Anterior cingulate cortex (tissue), 58 donors: Measurements from ENCODE around the gene PYY.
A peak's percentile ranks its signal among the peaks of the same experiment; 100 is the strongest.
"Not testable (repeated sequence)": the region's sequence is repeated elsewhere in the genome, so short reads cannot be mapped to it uniquely, and the experiment has no call there.

Source experiments
- DNase-seq, 58 donors: peaks; one replicate each; lab custom pipeline; 2025; lab: John Stamatoyannopoulos, UW

The PYY gene

DNA sequence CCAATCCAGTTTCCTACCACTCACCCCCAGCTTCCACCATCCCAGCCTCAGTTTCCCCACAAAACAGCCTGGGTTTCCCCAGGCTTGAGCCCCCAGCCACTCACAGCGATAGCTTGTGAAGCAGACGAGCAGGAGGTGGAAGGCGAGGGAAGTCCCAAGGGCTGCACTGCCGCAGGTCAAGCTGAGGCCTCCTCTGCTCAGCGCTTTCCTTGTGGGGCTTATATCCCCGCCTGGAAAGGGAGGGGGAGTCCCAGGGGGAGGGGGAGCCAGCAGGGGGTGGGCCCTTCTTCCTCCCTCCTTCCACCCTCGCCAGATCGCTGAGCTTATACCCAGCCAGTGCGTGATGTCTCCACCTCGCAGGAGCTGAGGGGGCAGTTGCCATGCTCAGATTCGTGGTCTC is at the start of gene PYY:
Gene PYY, minus strand, starts transcription at position 195 of the 400 bp plus-strand sequence. CDS start 457 bp downstream, outside the sequence.
- DNase-seq = no peak

DNA sequence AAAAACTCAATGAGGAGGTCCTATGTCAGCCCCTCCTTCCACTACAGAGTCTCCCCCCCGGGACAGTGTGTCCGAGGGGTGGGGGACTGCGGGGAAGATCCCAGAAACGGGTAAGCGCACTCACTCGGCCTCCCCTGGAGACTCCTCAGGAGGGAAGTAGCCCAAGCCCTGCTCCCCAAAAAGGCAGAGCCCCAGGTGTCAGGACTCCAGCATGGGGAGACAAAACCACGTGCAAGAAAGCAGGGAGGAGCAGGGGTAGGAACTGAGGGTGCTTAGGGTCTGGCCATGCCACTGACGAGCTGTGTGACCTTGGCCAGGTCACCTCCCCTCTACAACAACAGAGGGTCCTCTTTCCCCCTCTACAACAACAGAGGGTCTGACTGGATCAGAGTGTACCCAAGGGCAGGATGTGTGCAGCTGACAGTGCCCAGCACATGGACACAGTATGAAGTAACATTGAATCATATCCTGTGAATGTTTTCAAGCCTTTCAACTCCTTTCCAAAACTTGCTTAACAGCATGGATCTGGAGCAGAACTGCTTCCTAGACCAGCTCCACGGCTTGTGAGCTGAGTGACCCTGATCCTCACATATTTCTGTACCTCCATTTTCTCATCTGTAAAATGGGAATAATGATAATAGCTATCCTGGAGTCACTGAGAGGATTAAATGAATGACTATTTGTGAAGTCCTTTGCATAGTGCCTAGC is 48.6 kb upstream of the PYY start:
- no peak for DNase-seq

DNA sequence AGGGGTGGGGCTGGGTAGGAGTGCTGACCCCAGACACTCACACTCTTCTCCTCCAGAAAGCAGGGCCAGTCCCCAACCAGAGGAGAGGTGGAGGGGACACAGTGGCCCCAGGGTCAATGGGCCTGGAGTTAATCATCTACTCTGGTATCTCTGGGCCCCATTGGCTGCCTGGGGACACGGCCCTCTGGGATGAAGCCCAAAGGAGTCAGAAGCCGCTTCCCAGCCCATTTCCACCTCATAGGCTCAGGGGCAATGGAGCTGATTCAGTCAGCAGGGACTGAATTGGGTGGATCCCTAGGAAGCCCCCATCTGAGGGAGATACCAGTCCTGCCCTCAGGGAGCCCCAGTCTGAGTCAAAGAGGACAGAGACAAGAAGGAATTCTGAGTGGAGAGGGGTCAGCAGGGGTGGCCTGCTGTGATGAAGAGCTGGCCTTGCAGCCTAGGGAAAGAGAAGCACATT is 47.8 kb upstream of the PYY start:
- DNase-seq = no peak

DNA sequence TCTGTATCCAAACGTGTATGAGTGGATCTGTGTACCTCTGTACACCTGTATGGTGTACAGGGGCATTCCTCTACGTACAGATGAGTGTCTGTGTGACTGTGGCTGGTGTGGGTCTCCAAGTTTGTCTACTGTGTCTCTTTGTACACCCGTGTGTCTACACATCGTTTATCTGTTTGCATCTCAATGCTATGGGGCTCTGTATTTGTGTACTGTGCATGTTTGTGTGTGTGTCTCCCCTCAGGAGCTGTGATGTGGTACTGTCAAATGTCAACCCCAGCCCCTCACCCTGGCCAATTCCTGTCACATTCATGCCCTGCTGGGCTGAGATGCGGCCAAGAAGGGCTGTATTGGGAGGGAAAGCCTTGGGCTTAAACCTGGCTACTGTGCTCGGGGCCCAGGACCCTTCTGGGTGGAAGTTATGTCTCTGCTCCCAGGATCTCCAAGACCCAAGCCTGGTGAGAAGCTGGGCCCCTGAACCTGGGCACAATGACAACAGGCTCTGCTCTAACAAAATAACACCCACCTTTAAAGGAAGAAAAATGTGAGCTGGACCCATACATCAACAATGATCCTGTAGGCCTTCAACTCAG is 47.2 kb upstream of the PYY start:
- DNase-seq = no peak

DNA sequence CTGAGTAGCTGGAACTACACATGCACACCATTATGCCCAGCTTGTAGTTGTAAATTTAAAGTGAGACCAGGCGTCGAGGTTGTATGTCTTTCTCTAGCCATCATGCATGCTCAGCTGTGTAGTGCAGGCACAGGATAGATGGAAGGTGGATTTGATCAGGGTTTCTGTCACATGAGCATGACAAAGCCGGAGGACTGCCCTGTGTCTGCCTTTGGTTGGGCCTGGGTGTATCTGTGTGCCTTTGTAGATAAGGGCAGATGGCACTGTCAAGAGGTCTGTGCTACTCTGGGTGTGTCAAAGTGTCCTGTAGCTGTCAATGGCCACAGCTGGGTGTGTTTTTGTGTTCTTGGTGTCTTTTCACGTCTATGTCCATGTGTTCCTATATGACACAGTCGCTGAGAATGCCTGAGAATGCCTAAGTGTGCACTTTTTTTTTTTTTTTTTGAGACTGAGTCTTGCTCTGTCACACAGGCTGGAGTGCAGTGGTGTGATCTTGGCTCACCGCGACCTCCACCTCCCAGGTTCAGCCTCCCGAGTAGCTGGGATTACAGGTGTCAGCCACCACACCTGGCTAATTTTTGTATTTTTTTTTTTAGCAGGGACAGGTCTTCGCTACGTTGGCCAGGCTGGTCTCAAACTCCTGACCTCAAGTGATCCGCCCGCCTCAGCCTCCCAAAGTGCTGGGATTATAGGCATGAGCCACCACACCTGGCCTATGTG is 46.6 kb upstream of the PYY start:
- no peak for DNase-seq

DNA sequence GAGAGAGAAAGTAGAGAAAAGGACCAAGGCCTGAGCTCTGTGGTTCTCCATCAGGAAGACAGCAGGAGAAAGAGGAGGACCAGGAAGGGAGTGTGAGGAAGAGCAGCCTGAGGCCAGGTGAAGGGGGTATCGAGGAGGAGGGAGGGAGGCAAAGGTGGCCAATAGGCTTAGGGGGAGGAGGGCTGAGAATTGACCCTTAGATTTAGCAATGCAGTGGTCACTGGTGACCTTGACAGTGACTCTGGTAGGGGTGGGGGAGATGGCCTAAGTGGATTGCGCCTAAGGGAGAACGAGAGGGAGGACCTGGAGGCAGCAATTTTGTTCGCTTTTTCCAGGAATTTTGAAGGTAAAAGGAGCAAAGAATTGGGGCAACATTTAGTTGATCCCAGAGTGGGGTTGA is 45.3 kb upstream of the PYY start:
- DNase-seq = no peak

DNA sequence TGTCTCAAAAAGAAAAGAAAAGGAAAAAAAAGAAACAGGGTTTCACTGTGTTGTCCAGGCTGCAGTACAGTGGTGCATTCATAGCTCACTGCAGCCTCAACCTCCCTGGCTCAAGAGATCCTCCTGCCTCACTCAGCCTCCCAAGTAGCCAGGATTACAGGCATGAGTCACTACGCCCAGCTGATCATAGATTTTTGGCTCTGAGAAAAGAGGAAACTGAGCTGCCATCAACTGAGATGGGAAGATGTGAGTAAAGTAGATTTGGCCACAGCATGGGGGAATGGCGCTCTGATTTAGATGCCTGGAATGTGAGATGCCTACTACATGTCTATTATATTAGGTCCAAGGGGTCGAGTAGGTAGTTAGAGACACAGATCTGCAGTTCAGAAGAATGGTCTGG is 44.8 kb upstream of the PYY start:
- no peak for DNase-seq

DNA sequence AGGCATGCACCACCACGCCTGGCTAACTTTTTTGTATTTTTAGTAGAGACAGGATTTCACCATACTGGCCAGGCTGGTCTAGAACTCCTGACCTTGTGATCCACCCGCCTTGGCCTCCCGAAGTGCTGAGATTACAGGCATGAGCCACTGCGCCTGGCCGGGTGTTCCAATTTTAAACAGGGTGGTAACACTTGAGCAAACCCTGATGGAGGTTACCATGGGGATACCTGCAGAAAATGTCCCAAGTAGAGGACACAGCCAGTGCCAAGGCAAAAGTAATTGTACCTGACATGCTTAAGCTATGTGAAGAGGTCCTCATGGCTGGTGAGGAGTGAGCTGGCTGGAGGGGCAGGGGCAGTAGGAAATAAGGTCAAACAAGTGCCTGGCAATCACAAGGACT is 43.4 kb upstream of the PYY start:
- DNase-seq = not testable (repeated sequence)

DNA sequence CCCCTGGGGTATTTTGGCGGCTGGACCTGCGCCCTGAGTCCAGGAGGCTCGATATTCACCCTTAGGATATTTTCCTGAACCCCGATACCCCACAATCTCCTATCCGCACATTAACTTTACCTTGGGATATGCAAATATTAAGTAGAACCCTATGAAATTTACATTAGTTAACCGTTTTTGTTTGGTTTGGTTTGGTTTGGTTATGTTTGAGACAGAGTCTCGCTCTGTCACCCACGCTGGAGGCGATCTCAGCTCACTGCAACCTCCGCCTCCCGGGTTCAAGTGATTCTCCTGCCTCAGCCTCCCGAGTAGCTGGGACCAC is 41.4 kb upstream of the PYY start:
- no peak for DNase-seq

DNA sequence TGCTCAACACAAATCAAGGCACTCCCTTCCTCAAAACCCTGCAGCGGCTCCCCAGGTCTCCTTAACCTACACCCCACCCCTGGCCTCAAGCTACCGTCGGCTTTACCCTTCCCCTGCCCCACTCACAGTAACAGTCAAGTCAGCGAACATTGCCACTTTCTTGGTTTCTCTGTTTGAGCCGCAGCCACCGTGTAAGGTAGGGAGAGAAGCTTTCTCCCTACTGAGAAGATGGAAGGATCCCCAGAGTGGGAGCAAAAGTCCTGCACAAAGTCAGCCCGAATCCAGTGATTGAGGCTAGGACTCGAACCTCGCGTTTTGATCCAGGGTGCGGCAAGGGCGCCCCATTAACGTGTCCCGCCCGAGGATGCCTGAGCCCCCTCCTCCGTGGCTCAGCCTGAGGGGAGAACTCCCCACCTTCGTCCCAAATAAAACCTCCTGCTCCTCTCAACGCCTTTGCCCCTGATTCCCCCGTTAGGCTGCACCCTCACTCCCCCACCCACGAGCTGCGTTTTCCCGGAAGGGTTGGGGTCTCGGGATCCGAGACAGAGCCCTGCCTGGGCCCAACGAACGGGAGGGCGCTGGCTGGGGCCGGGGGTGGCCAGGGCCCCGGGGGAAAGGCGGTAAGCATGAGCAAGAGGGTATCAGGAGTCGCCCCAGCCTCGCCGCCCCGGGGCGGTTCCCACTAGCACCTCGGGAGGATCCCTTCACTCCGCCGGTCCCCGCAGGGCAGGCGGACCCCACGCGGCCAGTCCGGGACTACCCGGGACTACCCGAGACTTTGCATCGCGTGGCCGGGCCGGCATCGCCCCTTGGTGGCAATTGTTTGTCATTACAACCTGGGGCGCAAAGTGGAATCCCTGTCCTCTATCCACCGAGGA is 40.8 kb upstream of the PYY start:
- peak in 52 of 58 donors; percentile 5 to 80 (median 39) for DNase-seq

DNA sequence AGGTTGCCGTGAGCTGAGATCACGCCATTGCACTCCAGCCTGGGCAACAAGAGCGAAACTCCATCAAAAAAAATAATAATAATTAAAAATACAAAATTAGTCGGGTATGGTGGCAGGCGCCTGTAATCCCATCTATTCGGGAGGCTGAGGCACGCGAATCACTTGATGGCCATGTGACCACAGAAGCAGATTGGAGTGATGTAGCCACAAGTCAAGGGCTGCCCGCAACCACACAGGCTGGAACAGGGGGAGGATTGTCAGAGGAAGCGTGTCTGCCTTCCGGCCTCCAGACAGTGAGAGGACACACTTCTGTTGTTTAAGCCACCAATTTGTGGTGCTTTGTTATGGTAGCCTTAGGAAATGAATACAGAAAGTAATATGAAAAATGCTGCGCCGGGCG is 38.9 kb upstream of the PYY start:
- no peak for DNase-seq

DNA sequence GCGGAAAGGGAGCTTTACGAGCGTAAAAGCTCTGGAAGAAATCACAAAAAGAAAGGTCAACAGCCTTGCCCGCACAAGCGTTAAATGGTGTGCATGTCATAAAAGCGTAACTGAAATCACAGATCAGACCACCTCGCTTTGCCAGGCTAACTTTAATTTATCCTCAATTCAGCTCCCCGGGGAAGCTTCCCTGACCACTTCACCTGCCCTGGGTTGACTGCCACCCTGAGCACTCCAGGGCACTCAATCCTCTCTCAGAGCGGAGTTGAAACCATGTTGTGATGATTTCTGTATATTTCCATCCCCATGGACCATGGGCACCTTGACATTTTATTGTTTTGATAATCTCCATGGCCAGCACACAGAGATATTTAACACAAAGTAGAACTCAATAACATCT is 34.6 kb upstream of the PYY start:
- no peak for DNase-seq

DNA sequence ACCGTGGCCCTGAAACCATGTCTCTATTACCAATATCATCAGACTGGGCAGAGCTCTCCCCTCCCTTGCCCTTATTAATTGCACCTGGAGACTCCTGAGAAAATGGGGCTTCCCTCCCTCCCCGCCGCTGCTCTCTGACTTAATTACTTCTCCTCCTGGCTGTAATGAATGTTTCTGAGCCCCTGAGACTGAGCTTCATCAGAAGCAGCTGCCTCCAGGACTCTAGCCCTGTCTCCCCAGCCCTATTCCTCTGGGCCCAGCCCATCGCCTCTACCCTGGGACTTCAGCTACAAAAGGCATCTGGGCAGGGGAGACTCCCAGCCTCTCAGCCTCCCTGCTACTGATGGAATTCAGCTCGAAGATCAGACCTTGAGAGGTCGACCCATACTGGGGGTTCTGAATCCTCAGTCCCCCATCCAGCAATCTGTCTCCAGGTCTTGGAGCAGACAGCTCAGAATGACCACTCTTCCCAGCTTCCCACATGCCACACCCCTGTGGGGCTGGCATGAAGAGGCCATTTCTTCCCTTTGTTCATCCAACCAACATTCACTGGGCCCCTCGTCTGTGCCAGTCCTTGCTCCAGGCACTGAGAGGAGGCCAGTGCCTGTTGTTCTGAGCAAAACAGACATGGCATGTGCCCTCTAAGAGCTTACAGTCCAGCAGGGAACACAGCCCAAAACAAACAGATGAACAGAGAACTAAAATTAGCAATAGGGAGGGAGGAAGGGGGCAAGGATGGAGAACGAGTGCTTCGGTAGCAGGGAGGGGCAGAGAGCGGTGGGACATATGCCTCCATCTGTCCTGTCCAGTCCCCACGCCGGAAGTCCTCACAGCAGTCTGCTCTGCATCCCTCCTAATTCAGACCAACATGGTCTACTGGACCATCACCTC is 33.6 kb upstream of the PYY start:
- DNase-seq = no peak

DNA sequence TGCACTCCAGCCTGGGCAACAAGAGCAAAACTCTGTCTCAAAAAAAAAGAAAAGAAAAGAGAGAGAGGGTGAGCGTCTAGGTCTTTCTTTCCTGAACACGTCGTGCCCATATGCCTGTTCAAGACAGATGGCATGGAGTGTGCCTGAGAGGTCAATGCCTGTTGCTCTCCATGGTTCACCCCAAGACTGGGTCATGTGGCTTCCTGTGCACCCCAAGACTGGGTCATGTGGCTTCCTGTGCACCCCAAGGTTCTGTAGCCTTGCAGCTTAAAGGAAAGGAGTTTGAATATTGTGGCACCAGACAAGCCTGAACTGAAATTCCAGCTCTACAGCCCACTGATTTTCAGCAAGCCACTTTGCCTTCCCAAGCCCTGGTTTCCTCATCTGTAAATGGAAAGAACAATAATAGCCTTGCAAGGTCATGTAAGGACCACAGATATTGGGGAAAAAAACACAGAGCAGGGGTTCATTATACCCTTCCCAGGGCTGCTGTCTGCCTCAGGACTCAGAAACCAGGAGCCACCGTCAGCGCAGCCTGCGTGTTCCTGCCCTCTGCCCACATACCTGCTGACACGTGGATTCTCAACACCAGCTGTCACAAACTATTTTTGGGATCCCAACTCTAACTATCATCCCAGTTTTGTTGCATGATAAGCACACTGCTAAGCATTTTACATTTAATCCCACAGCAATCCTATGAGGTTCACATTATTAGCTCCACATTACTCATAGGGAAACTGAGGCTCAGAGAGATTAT is 32.7 kb upstream of the PYY start:
- DNase-seq = peak in 1 of 58 donors; percentile 33

DNA sequence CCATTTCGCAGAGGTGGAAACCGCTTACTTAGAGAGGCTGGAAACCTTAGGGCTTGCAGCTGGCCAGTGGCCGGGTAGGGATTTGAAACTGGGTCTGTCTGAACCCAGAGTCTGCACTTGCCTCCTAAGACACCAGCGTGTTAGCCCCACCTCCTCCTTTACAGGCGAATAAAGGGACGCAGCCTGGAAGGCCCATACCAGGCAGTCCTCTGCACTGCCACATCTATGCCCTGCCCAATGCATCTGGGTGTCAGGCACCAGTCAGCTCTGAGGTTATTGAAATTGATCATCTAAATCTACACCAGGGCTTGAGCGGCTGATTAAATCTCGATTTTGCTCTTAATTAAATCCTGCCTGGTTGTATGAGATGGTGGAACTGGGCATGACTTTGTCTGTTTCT is 30.8 kb upstream of the PYY start:
- no peak for DNase-seq

DNA sequence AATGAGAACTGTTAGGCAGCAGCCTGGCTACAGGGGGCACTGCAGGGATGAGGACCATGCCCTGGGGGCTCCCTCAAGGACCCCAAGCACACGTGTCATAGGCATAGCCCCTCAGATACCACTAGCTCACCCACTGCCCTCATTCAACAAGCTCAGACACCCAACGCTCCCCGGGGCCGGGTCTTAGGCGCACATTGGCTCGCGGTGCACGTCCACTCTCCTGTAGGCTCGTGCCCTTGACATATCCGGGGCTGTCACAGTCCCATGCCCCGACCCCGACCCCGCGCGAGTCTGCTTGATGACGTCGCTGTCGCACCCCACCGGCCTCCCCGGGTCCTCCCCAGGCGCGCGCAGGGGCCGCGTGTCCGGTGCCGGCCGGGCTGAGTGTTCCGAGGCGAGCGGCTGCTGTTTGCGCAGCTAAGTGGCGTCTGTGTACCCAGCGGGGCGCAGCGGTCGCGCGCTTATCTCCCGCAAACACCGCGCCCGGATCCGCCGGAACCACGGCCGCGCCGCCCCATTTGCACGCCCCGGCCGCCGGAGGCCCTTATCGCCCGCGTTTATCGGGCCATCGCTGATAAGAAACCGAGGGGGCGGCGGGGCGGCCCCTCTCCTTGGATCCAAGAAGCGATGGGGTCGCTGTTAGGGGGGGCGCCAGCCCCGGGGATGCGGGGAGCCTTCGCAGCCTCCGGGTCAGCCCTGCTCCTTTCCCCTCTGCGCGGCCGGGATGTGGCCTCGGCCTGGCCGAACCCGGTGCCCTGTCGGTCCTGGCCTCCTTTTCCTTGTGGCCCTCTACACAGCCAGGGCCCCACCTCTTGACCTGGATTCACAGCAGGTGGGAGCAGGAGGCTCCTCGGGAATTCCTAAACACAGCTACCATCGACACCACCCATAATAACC is 30.0 kb upstream of the PYY start:
- peak in 5 of 58 donors; percentile 8 to 41 (median 22) for DNase-seq

DNA sequence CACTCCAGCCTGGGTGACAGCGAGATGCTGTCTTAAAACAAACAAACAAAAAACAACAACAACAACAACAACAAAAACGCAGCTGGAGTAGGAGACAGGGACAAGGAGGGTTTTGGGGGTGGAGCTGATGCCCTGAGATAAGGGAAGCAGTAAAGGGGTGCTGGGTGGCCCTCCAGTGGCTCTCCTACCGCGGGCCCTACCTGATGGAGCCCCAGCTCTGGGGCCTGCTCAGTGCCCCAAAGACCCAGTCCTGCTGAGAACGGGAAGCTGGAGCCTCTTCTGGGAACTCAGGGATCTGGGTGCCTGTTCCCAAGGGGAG is 29.4 kb upstream of the PYY start:
- no peak for DNase-seq

DNA sequence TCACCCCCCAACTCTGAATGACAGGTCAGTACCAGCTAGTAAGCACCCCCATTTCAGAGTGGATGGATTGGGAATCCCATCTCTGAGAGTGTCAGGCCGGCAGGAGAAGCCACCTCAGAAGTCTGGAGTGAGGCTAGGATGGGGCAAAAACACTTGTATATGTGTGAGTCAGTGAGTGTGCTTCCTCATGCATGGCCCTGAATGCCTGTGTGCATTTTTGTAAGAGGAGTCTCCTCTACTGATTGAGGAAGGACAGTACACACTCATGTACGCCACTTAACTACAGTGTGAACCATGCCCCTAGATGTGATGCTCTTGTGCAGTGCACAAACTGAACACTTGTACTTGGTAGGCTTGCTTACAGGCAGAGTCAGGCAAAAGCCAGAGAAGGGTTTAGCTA is 28.4 kb upstream of the PYY start:
- no peak for DNase-seq
